Measurements from ENCODE around the gene SEPTIN12. TPM values are rescaled to one million over a fixed set of nuclear protein-coding genes. Genes with fewer than 3 reads are reported as not detected.

The SEPTIN12 gene
- total RNA-seq, 1 donor from 2014 or later, result 0.65 TPM

GRCh38 chr16:4728676-4729075 lies 59.5 kb downstream of the SEPTIN12 start:
- no peaks in the 10 kb centered on the region for H3K27me3 Mint-ChIP-seq (ENCODE audit: low read depth)
- no peak overlapping the region for H3K27ac Mint-ChIP-seq (ENCODE audit: unreplicated experiment)
- peaks cover 10% of the 10 kb centered on the region for H3K4me1 Mint-ChIP-seq
- H3K9me3 Mint-ChIP-seq, result no peaks in the 10 kb centered on the region
- H3K36me3 Mint-ChIP-seq (ENCODE audit: low read depth), result no peaks in the 10 kb centered on the region
- DNase-seq (ENCODE audit: low read depth, low spot score), result no peak
- peak overlapping the region; percentile 59 for H3K4me3 Mint-ChIP-seq
- no peak for TF ChIP-seq CTCF (conservative IDR thresholded peaks at IDR 0.05)

Other genes starting within 250 kb of the SEPTIN12 start
- gene CDIP1, start 249.6 kb downstream of the SEPTIN12 start, total RNA-seq, result 31.7 and 32.2 TPM in 2 replicates
- 0.30 and 0.32 TPM in 2 replicates for gene C16orf96, start 232.0 kb downstream of the SEPTIN12 start, total RNA-seq
- 14.8 and 17.6 TPM in 2 replicates for gene UBALD1, start 173.5 kb downstream of the SEPTIN12 start, total RNA-seq
- 79.7 and 83.1 TPM in 2 replicates for gene MGRN1, start 163.5 kb downstream of the SEPTIN12 start, total RNA-seq
- 36.8 and 37.8 TPM in 2 replicates for gene NUDT16L1, start 94.8 kb downstream of the SEPTIN12 start, total RNA-seq
- gene ANKS3, start 54.1 kb downstream of the SEPTIN12 start, total RNA-seq, result 32.0 and 35.5 TPM in 2 replicates
- 0.68 and 0.96 TPM in 2 replicates for gene DNAAF8, start 53.8 kb downstream of the SEPTIN12 start, total RNA-seq
- gene ZNF500, start 21.2 kb downstream of the SEPTIN12 start, total RNA-seq, result 17.6 and 21.1 TPM in 2 replicates
- not detected in 2 replicates for gene SMIM22, start 7.0 kb upstream of the SEPTIN12 start, total RNA-seq
- gene ROGDI, start 14.3 kb upstream of the SEPTIN12 start, total RNA-seq, result 22.0 and 25.9 TPM in 2 replicates
- gene GLYR1, start 58.9 kb upstream of the SEPTIN12 start, total RNA-seq, result 133 and 137 TPM in 2 replicates
- 44.2 and 49.6 TPM in 2 replicates for gene UBN1, start 59.1 kb upstream of the SEPTIN12 start, total RNA-seq
- 0.16 and 0.26 TPM in 2 replicates for gene PPL, start 148.8 kb upstream of the SEPTIN12 start, total RNA-seq
- 0.68 and 0.98 TPM in 2 replicates for gene SEC14L5, start 170.0 kb upstream of the SEPTIN12 start, total RNA-seq
- 11.0 and 15.3 TPM in 2 replicates for gene NAGPA, start 245.6 kb upstream of the SEPTIN12 start, total RNA-seq